Keratinocyte (primary cell): ENCODE data around the gene NKX3-2. TPM values are rescaled to one million over a fixed set of nuclear protein-coding genes. Genes with fewer than 3 reads are reported as not detected.

Experiments used
- DNase-seq: peaks from one replicate; pipeline ENCODE4 v3.0.0-alpha.2; 2011; ENCODE audit warnings: low read depth, missing footprints, low spot score
- FAIRE-seq: peaks from 2 replicates; lab custom pipeline; 2011; peaks lifted over from hg19 to GRCh38; lab: Jason Lieb, UNC
- H2AFZ ChIP-seq: 2 replicates; pipeline ENCODE4 v1.6.0; 2012; ENCODE audit warnings: low read length, control low read depth, inconsistent platforms; ENCODE audit not compliant: control insufficient read depth
- H3K27ac ChIP-seq: 2 replicates; pipeline ENCODE4 v1.5.1; 2011; ENCODE audit warnings: low read length; ENCODE audit not compliant: control insufficient read depth, insufficient read depth
- H3K27me3 ChIP-seq: 3 replicates; pipeline ENCODE4 v1.6.0; 2011; ENCODE audit warnings: low read length; ENCODE audit not compliant: control insufficient read depth, insufficient read depth; ENCODE audit errors: extremely low read depth
- H3K36me3 ChIP-seq, 2 experiments: 2 replicates in 1 of 2; 3 replicates in 1 of 2; pipeline ENCODE4 v1.5.1; 2011; ENCODE audit warnings: low read length in 2 of 2, mild to moderate bottlenecking in 1 of 2; ENCODE audit not compliant: control insufficient read depth in 2 of 2, insufficient read depth in 2 of 2; ENCODE audit errors: extremely low read depth in 1 of 2
- H3K4me1 ChIP-seq: 3 replicates; pipeline ENCODE4 v1.5.1; 2011; ENCODE audit warnings: low read length; ENCODE audit not compliant: control insufficient read depth, insufficient read depth; ENCODE audit errors: extremely low read depth
- H3K4me2 ChIP-seq: 3 replicates; pipeline ENCODE4 v1.6.0; 2011; ENCODE audit warnings: low read depth, low read length; ENCODE audit not compliant: control insufficient read depth, insufficient read depth; ENCODE audit errors: extremely low read depth
- H3K4me3 ChIP-seq, 3 experiments: fragments of 200-600 bp in 1 of 3; sonication (generic) in 1 of 3; 2 replicates in 2 of 3; 3 replicates in 1 of 3; pipeline ENCODE4 v1.5.1; 2011 to 2016; ENCODE audit warnings: low read length in 3 of 3, mild to moderate bottlenecking in 3 of 3, control low read depth in 2 of 3, inconsistent platforms in 1 of 3, low read depth in 1 of 3, mixed read lengths in 1 of 3, mixed run types in 1 of 3, moderate library complexity in 1 of 3; ENCODE audit not compliant: control insufficient read depth in 2 of 3, insufficient read depth in 2 of 3; ENCODE audit errors: extremely low read depth in 1 of 3
- H3K79me2 ChIP-seq: 2 replicates; pipeline ENCODE4 v1.6.0; 2012; ENCODE audit warnings: low read length; ENCODE audit not compliant: control insufficient read depth, insufficient read depth
- H3K9ac ChIP-seq: 3 replicates; pipeline ENCODE4 v1.6.0; 2011; ENCODE audit warnings: low read length; ENCODE audit not compliant: control insufficient read depth, insufficient read depth; ENCODE audit errors: extremely low read depth
- H3K9me1 ChIP-seq: 3 replicates; pipeline ENCODE4 v1.6.0; 2011; ENCODE audit warnings: low read length; ENCODE audit not compliant: control insufficient read depth, insufficient read depth; ENCODE audit errors: extremely low read depth
- H3K9me3 ChIP-seq: 2 replicates; pipeline ENCODE4 v1.5.1; 2012; ENCODE audit warnings: low read depth, low read length; ENCODE audit not compliant: control insufficient read depth
- H4K20me1 ChIP-seq: 3 replicates; pipeline ENCODE4 v1.6.0; 2011; ENCODE audit warnings: low read length; ENCODE audit not compliant: control insufficient read depth, insufficient read depth; ENCODE audit errors: extremely low read depth
- EZH2 ChIP-seq: IDR thresholded peaks from one replicate; pipeline ENCODE4 v1.6.1; 2012; ENCODE audit warnings: inconsistent platforms, mild to moderate bottlenecking, low read length, moderate library complexity
- dilution Hi-C: fragments of 300-500 bp; cut with MboI; formaldehyde crosslinking; loops from one replicate; pipeline ENCODE4 v1.7.0; 2020; ENCODE audit warnings: low sequenced_read_pairs; ENCODE audit not compliant: extremely low pct_ligation_motif_present
- polyA plus RNA-seq, 5 experiments: library from polyadenylated mRNA; depleted of rRNA in 3 of 5; stranded (reverse) in 3 of 5; stranded (forward) in 1 of 5; unstranded in 1 of 5; fragments of >200 nt; gene quantifications; 1 replicate in 1 of 5; 2 replicates in 3 of 5; 3 replicates in 1 of 5; pipeline versions ENCODE4 v1.2.1 to v1.2.3, GENCODE V29; 2011 to 2012; ENCODE audit warnings: missing spikeins in 2 of 5, low read depth in 1 of 5, low replicate concordance in 1 of 5
- TF ChIP-seq, protein P1 (sequence below), 3 experiments: IDR thresholded peaks in 1 of 3; conservative IDR thresholded peaks in 1 of 3; optimal IDR thresholded peaks in 1 of 3; 2 replicates in 2 of 3; 3 replicates in 1 of 3; pipeline versions ENCODE3 to v1.5.1; 2011; ENCODE audit warnings: low read length in 3 of 3, mild to moderate bottlenecking in 3 of 3, moderate library complexity in 2 of 3, control low read depth in 1 of 3, inconsistent platforms in 1 of 3; ENCODE audit not compliant: insufficient read depth in 2 of 3; ENCODE audit errors: extremely low read depth in 1 of 3

NKX3-2 gene
- polyA plus RNA-seq, 1 donor (not counting 4 experiments of a cell fraction or from before 2014, with no cell fraction given): 0.04 TPM

DNA sequence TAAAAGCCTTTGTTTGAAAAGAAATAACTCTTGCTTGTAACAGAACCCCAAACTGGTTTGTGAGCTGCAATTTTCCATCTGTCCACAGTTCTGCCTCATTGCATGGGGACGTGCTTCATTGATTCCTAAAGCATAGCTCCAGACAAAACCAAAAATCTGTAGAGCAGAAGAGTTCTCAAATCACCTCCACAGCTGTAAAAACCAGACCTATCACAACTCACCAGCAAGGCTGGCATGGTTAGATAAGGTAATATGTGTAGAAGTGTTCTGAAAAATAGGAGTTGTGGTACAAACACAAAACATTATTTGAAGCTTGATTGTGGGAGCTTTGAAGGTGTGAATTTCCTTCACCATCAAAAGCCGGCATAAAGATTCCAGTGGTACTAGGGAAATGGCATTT lies 47.7 kb downstream of the NKX3-2 start:
- Histone ChIP-seq H4K20me1 (no peaks in the 10 kb centered on the region), H3K27ac (no peak overlapping the region), H3K9me1 (no peaks in the 10 kb centered on the region), H3K4me1 (no peaks in the 10 kb centered on the region), H3K4me2 (no peak overlapping the region), H3K36me3 (no peaks in the 10 kb centered on the region), H2AFZ (no peak overlapping the region), H3K9me3 (no peaks in the 10 kb centered on the region), H3K9ac (no peak overlapping the region), H3K27me3 (no peaks in the 10 kb centered on the region), H3K4me3 (no peak overlapping the region), H3K79me2 (no peaks in the 10 kb centered on the region)
- DNase-seq (no peak), FAIRE-seq (no peak)
- TF ChIP-seq EZH2: no peak
- TF ChIP-seq, protein P1, sequence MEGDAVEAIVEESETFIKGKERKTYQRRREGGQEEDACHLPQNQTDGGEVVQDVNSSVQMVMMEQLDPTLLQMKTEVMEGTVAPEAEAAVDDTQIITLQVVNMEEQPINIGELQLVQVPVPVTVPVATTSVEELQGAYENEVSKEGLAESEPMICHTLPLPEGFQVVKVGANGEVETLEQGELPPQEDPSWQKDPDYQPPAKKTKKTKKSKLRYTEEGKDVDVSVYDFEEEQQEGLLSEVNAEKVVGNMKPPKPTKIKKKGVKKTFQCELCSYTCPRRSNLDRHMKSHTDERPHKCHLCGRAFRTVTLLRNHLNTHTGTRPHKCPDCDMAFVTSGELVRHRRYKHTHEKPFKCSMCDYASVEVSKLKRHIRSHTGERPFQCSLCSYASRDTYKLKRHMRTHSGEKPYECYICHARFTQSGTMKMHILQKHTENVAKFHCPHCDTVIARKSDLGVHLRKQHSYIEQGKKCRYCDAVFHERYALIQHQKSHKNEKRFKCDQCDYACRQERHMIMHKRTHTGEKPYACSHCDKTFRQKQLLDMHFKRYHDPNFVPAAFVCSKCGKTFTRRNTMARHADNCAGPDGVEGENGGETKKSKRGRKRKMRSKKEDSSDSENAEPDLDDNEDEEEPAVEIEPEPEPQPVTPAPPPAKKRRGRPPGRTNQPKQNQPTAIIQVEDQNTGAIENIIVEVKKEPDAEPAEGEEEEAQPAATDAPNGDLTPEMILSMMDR (optimal IDR thresholded peaks at IDR 0.05 in 1 of 3, IDR thresholded peaks at IDR 0.05 in 1 of 3, conservative IDR thresholded peaks at IDR 0.05 in 1 of 3; ENCODE audit: extremely low read depth in 1 of 3, insufficient read depth in 2 of 3, low read length in 3 of 3): no peak
- dilution Hi-C loops: no loop called here

DNA sequence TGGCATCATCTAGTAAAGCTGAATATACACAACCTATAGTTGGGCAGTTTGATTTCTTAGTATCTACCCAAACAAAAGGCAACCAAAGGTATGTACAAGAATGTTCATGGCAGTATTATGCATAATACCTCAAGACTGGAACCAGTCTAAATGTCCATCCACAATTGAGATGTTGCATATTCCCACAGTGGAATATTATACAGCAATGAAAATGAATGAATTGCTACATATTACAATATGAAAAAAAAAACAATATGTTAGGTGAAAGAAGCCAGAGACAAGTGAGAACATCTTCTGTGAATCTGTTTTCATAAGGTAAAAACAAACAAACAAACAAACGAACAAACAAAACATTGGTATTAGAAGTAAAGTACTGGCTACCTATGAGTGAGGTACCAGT lies 48.6 kb downstream of the NKX3-2 start:
- Histone ChIP-seq H3K9me1 (no peaks in the 10 kb centered on the region), H3K27ac (no peak overlapping the region), H3K4me1 (no peaks in the 10 kb centered on the region), H4K20me1 (no peaks in the 10 kb centered on the region), H3K9ac (no peak overlapping the region), H3K4me3 (no peak overlapping the region), H3K9me3 (no peaks in the 10 kb centered on the region), H2AFZ (no peak overlapping the region), H3K36me3 (no peaks in the 10 kb centered on the region), H3K27me3 (no peaks in the 10 kb centered on the region), H3K79me2 (no peaks in the 10 kb centered on the region), H3K4me2 (no peak overlapping the region)
- FAIRE-seq (no peak), DNase-seq (no peak)
- TF ChIP-seq, protein P1 (optimal IDR thresholded peaks at IDR 0.05 in 1 of 3, IDR thresholded peaks at IDR 0.05 in 1 of 3, conservative IDR thresholded peaks at IDR 0.05 in 1 of 3; ENCODE audit: extremely low read depth in 1 of 3, insufficient read depth in 2 of 3, low read length in 3 of 3): no peak
- TF ChIP-seq EZH2: no peak
- dilution Hi-C loops: no loop called here
